Measurements from ENCODE around the gene PRKCB.
"Not testable (repeated sequence)": the region's sequence is repeated elsewhere in the genome, so short reads cannot be mapped to it uniquely, and the experiment has no call there.

The PRKCB gene

GRCh38 chr16:23905027-23905426 lies 69.2 kb downstream of the PRKCB start:
- DNase-seq, result no peak

GRCh38 chr16:23907457-23907902 lies 71.7 kb downstream of the PRKCB start:
- DNase-seq, result no peak

- no peak for DNase-seq
These were observed 72.1 kb downstream of the PRKCB start for GRCh38 chr16:23907903-23908302.

DNA sequence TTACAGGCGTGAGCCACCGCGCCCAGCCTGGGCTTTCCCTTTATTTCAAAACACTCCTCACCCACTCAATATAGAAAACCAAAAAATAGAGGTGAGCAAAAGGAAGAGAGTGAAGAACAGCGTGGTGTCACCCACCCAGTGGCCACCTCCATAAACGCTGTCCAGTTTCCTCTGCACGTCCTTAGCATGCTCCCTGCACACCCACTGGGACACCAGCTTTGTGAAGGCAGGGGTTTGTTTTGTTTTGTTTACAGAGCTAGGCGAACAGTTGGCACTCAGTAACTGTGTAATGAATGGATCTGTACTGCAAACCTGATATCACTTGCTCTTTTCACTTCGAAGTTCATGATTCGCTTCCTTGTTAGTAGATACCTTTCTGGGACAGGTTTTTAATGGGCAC lies 73.0 kb downstream of the PRKCB start:
- no peak for DNase-seq

DNA sequence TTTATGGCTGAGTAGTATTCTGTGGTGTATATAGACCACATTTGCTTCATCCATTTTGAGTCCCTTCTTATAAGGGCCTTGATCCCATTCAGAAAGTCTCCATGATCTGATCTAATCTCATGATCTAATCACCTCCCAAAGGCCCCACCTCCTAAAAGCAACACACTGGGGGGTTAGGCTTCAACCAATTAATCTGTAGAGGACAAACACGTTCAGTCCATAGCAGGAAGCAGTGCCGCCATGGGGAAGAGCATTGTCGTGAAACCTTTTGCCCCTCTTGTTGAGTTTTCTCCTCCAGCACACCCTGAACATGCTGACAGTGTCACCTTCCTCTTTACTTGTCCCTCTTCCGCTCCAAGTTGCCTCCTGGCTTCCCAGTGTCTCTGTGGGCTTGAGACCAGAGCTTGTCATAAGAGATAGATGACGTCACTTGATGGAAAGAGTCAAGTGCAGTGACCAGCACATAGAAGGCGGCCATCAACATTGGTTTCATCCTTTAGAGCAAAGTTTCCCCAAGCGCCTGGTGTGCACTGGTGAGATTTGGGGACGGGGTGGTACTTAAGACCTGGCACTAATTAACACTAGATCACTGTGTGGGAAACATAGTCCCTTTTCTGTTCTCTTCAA lies 74.1 kb downstream of the PRKCB start:
- no peak for DNase-seq

- no peak for DNase-seq
These were observed 79.3 kb downstream of the PRKCB start for GRCh38 chr16:23914946-23915530.

- DNase-seq, result not testable (repeated sequence)
These were observed 80.8 kb downstream of the PRKCB start for GRCh38 chr16:23916552-23916951.

DNA sequence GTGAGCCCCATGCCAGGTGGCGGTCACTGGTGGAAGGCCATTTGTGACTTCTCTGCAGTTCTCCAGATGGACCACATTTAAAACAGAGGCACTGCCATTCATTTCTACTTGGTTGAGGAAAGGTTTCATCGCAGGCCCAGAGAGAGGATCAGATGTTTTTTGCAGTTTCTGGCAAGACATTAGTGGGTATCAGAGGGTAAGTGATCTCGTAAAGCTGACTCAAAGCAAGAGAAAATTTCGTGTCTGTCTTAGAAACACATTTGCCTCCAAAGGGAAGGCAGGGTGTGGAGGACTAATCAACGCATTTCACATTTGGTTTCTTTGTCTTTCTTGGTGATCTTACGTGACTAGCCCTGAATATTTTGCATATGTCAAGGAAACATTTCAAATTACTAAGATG lies 81.8 kb downstream of the PRKCB start:
- DNase-seq, result no peak

DNA sequence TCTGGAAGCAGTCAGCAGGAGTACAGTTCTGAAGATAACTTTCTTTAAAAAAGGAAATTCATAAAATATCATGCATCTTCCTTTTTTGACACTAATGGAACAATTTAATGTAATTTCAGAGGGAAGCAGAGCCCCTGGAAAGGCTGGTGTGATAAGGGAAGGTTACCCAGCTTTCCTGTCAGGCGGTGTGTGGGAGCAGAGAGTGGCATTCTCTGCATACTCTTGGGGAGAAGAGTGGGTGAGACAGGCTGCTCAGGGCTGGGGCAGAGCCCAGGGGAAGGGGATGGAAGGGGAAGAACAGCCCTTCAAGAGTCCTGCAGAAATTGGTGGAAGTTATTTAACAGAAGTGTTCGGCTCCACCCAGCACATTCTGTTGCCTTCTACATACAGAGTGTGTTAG lies 84.7 kb downstream of the PRKCB start:
- DNase-seq, result no peak

- no peak for DNase-seq
These were observed 85.1 kb downstream of the PRKCB start for GRCh38 chr16:23920899-23921298.

- no peak for DNase-seq
These were observed 86.6 kb downstream of the PRKCB start for GRCh38 chr16:23922406-23922805.

DNA sequence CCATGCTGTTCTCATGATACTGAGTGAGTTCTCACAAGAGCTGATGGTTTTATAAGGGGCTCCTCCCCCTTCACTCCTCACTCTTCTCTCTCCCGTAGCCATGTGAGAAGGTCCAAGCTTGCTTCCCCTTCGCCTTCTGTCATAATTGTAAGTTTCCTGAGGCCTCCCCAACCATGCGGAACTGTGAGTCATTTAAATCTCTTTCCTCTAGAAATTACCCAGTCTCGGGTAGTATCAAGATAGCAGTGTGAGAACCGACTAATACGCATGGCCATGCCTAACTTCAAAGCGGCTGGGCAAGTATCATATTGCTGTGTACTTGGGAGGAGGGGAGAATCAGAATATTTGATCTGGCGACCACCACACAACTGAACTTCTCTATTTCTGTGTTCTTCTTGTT lies 88.3 kb downstream of the PRKCB start:
- no peak for DNase-seq

DNA sequence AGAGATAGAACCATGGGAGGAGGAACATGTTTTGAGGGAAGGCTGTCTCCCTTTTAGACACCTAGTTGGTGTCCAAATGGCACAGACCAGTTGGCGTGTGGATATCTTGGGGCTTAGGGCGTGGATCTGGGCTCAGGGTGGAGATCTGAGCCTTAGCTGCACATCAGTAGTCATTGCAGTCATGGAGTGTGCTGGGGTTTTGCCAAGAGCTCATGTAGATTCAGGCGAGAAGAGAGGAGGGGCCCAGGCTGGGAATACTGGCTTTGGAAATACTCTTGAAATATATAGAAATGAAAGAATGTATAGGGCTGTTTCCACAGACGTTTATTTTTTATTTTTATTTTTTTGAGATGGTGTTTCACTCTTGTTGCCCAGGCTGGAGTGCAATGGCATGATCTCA lies 92.0 kb downstream of the PRKCB start:
- DNase-seq, result no peak

GRCh38 chr16:23929237-23929636 lies 93.5 kb downstream of the PRKCB start:
- no peak for DNase-seq

GRCh38 chr16:23929856-23930255 lies 94.1 kb downstream of the PRKCB start:
- DNase-seq, result no peak

- no peak for DNase-seq
These were observed 95.0 kb downstream of the PRKCB start for GRCh38 chr16:23930791-23931190.

DNA sequence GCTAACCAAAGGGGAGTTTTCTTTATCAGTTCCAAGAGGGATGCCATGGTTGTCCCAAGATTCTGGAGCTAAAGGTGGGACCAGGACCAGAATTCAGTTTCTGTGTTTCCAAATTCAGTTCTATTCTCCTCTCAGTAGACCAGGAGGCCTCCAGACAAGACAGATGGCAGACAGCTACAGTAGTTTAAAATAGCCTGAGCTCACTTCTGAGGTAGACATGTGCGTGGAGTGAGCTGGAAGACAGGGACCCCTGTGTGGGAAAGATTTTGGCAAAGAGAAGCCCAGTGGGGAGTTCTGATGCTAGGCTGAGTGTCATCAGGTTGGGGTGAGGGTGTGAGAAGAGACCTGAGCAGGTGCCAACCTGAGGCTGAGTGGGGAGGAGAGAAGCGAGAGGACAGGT lies 95.4 kb downstream of the PRKCB start:
- no peak for DNase-seq

DNA sequence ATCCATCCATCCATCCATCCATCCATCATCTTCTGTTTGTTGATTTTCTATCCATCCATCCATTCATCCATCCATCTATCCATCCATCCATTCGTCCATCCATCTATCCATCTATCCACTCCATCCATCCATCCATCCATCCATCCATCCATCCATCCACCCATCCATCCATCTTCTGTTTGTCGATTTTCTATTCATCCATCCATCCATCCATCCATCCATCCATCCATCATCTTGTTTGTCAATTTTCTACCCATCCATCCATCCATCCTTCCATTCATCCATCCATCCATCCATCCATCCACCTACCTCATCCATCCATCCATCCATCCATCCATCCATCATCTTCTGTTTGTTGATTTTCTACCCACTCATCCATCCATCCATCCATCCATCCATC lies 97.9 kb downstream of the PRKCB start:
- not testable (repeated sequence) for DNase-seq

DNA sequence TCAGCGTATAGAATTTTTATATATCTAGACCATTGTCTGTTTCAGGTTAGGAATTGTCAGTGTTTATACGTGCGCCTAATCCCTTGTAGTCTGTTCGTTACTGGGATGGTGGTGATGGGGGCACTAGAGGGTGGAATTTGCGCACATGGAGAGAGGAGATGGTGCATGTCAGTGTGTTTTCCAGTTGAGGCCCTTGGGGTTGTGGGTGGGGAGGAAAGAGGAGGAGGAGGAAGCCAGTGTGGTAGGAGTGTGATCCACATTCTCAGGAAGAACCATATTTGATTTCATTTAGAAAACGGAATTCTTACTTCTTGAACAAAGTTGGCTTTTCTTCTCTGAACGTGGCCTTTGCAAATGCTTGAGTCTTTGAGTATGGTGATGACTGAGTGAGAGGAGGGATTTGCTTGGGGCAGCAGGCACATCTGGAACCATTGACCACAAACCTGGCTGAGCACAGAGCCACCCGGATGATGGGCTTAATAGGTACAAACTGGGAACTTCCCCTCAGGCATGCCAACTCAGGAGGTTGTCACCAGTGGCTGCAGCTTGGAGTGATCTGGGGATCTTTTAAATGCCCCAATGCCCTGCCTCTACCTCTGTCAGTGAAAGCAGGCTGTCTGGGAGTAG lies 98.9 kb downstream of the PRKCB start:
- no peak for DNase-seq

DNA sequence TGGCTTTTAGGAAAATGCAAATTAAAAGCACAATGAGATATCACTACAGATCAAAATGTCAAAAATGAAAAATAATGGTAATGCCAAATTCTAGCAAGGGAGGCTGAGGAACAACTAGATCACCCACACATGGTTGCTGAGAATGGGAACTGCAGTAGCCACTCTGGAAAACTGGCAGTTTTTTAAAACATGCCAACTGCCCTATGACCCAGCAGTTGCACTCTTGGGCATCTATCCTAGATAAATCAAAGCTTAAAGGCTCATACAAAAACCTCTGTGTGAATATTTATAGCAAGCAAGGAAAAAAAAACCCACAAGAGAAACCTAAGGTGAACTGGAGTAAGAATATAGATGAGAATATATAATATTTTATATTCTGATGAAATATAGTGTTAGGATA lies 104.3 kb downstream of the PRKCB start:
- no peak for DNase-seq

DNA sequence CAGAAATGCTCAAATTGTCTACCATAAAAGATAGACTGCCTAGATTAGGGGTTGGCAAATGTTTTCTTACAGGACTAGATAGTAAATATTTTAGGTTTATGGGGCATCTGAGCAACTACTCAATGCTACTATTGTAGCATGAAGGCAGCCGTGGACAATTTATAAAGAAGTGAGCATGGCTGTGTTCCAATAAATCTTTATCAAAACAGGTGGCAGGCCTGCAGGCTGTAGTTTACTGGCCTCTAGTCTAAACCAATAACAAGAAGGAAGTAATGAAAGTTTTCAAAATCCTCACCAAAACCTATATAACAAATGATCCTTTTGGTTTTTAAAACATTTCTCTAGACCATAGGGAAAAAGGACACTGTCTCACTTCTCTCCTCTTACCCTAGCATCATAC lies 105.2 kb downstream of the PRKCB start:
- DNase-seq, result no peak

DNA sequence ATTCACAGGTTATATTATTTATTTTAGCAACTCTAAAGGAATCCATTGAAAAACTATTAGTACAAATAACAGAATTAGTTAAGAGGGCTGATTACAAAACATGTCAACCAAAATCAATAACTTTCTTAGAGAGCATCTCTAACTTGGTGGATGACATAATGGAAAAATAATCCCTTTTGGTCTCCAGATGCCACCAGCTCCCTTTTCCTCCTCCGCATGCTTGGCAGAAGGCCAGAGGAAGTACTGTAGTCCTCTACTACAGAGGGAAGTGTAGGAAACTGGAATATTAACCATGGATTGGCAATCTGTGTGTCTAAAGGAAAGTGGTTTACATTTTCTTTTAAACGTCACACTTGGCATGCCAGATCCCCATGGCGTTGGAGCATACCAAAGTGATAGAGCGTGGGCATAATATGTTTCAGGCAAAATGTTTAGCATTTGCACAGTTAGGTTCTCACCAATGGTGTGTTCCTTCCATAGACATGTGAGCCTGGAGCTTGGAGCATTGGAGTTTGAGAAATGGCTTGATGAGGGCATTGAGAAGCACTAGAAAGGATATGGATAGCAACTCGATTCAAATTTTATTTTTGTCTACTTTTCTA lies 106.3 kb downstream of the PRKCB start:
- DNase-seq, result no peak

DNA sequence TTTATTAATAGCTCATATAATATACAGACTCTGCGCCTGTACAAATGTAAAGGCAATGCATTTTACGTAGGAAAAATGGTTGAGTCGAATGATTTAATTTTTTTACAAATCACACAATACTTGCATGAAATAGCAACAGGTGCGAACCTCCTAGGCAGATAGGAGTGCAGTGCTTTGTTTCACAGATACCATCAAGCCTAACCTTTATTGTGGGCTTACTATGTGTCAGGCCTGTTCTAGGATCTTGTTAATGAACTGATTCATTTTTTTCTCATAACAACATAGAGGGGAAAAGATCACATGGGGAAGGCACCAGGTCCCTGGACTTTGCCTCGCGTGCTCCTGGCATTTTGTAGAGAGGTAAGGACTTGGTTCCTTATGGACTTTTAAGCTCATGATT lies 107.8 kb downstream of the PRKCB start:
- no peak for DNase-seq

DNA sequence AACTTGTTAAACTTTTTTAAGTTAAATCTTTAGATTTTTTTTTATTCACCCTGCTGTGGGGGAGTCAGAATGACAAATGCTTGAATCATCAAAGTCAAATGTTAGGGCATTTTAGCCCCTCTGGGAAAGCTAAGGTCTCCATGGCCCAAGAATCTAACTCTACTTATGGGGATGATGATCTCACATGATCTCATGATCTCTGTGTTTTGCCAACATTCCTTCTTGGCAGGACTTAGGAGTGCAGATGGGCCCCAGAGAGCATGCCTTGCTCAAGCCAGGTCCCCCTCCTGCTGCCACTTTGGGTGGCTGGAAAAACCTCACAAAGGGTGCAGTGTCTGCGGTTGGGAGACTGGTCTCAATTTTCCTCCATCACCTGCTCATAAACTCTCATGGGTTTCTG lies 108.6 kb downstream of the PRKCB start:
- DNase-seq, result no peak

Measured in activated CD4-positive, CD25-positive, alpha-beta regulatory T cell treated with anti-CD3 and anti-CD28 coated beads, Interleukin-2, amount 50 U/mL, for 72 hours (primary cell).